Prostate gland (tissue), 2 donors: ENCODE data around the gene DNM3.

Experiments used
- POLR2AphosphoS5 ChIP-seq: sonication (generic); formaldehyde crosslinking; IDR thresholded peaks from one replicate; pipeline ENCODE4 v1.6.1; 2017; ENCODE audit warnings: antibody characterized with exemption
- TF ChIP-seq, protein P1 (sequence below), 4 experiments: fragments of 200-600 bp in 2 of 4; fragments of 450-650 bp in 2 of 4; sonication (generic) in 2 of 4; IDR thresholded peaks; 1 replicate in 3 of 4; 2 replicates in 1 of 4; pipeline ENCODE4 v1.5.1; 2016 to 2019; ENCODE audit warnings: antibody characterized with exemption in 4 of 4, mild to moderate bottlenecking in 2 of 4, moderate library complexity in 2 of 4

- TF ChIP-seq, protein P1, sequence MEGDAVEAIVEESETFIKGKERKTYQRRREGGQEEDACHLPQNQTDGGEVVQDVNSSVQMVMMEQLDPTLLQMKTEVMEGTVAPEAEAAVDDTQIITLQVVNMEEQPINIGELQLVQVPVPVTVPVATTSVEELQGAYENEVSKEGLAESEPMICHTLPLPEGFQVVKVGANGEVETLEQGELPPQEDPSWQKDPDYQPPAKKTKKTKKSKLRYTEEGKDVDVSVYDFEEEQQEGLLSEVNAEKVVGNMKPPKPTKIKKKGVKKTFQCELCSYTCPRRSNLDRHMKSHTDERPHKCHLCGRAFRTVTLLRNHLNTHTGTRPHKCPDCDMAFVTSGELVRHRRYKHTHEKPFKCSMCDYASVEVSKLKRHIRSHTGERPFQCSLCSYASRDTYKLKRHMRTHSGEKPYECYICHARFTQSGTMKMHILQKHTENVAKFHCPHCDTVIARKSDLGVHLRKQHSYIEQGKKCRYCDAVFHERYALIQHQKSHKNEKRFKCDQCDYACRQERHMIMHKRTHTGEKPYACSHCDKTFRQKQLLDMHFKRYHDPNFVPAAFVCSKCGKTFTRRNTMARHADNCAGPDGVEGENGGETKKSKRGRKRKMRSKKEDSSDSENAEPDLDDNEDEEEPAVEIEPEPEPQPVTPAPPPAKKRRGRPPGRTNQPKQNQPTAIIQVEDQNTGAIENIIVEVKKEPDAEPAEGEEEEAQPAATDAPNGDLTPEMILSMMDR (IDR thresholded peaks at IDR 0.05) = no peak
- no peak for TF ChIP-seq POLR2AphosphoS5
Observed at GRCh38 chr1:172332230-172332629, 490.9 kb downstream of the DNM3 start.
